AG10803 (cell line): Measurements from ENCODE around the gene OLFML1.

Experiments
- DNase-seq: peaks from one replicate; pipeline ENCODE4 v3.0.0; 2010; ENCODE audit warnings: low read depth
- H3K4me3 ChIP-seq: 2 replicates; pipeline ENCODE4 v1.5.1; 2011; ENCODE audit warnings: mild to moderate bottlenecking, low read length, control low read depth
- TF ChIP-seq, protein P1 (sequence below): conservative IDR thresholded peaks from 2 replicates; pipeline ENCODE4 v1.5.1; 2011; ENCODE audit warnings: mild to moderate bottlenecking, low read length, control low read depth, inconsistent platforms

OLFML1 gene

DNA sequence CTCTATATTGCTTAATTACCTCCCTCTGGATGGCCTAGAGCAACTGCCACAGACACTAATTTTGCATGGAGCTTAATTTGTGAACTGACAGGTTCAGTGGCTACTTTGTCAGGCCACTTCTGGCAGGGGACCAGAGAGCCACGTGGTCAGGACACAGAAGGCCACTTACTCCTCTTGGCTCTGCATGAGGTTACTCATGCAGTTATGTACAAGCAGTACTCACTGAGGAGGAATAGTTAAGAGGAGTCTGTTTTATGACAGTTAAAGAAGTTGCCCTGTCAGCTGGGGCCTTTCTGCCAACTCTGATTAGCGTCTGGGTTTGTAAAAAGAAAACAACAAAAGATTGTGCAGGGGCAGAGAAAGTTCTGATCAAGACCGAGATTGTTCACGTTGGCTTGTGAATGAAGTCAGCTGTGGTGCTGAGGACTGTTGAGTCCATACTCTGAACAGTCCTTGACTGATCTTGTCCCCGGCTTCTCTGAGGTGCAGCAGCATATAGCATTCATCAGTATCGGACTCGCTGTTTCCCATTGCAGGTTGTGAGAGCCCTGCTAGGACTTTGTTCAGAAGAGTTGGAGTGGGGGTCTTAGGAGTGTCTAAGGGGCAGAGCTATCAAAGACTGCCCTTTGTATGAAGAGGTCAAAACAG lies 69.9 kb downstream of the OLFML1 start:
- TF ChIP-seq, protein P1, sequence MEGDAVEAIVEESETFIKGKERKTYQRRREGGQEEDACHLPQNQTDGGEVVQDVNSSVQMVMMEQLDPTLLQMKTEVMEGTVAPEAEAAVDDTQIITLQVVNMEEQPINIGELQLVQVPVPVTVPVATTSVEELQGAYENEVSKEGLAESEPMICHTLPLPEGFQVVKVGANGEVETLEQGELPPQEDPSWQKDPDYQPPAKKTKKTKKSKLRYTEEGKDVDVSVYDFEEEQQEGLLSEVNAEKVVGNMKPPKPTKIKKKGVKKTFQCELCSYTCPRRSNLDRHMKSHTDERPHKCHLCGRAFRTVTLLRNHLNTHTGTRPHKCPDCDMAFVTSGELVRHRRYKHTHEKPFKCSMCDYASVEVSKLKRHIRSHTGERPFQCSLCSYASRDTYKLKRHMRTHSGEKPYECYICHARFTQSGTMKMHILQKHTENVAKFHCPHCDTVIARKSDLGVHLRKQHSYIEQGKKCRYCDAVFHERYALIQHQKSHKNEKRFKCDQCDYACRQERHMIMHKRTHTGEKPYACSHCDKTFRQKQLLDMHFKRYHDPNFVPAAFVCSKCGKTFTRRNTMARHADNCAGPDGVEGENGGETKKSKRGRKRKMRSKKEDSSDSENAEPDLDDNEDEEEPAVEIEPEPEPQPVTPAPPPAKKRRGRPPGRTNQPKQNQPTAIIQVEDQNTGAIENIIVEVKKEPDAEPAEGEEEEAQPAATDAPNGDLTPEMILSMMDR = no peak
- DNase-seq = no peak
- H3K4me3 ChIP-seq = no peak overlapping the region

- TF ChIP-seq, protein P1 = no peak
- no peak for DNase-seq
- no peak overlapping the region for H3K4me3 ChIP-seq
Measured at GRCh38 chr11:7558046-7558445, 72.7 kb downstream of the OLFML1 start.

GRCh38 chr11:7559398-7560283 lies 74.3 kb downstream of the OLFML1 start:
- TF ChIP-seq, protein P1 = no peak
- no peak overlapping the region for H3K4me3 ChIP-seq
- peak; percentile 33 for DNase-seq
